H1 (cell line): ENCODE results near the gene DRC7. TPM values are rescaled to one million over a fixed set of nuclear protein-coding genes. Genes with fewer than 3 reads are reported as not detected.

Source experiments
- CTCF ChIA-PET: fragments of 300-600 bp; sonication (Branson Sonifier 250); formaldehyde crosslinking; loops from one replicate; lab custom pipeline; 2021; ENCODE audit not compliant: partially characterized antibody; lab: Charles Lee
- POLR2A ChIA-PET: fragments of 300-600 bp; sonication (Branson Sonifier 250); formaldehyde crosslinking; loops from one replicate; lab custom pipeline; 2021; ENCODE audit warnings: inconsistent platforms; ENCODE audit not compliant: partially characterized antibody; lab: Charles Lee
- DNase-seq, 2 experiments: peaks; one replicate each; pipeline versions ENCODE4 v3.0.0 to v3.0.0-alpha.2; 2010 to 2022; ENCODE audit warnings: low spot score in 2 of 2, low read depth in 1 of 2, mixed read lengths in 1 of 2
- FAIRE-seq: peaks from 2 replicates; lab custom pipeline; 2011; peaks lifted over from hg19 to GRCh38; lab: Jason Lieb, UNC
- H2AFZ ChIP-seq: 2 replicates; pipeline ENCODE4 v1.8.1; 2012; ENCODE audit warnings: low read length, inconsistent platforms
- H2AK5ac ChIP-seq: 2 replicates; pipeline ENCODE4 v1.6.1; 2013; ENCODE audit warnings: low read depth, low read length
- H2BK120ac ChIP-seq: replicated peaks from 2 replicates; pipeline ENCODE3; 2013; ENCODE audit warnings: low read depth, low read length, inconsistent platforms
- H2BK12ac ChIP-seq: 2 replicates; pipeline ENCODE4 v1.6.1; 2013; ENCODE audit warnings: low read depth, low read length
- H2BK15ac ChIP-seq: 2 replicates; pipeline ENCODE4 v1.6.1; 2013; ENCODE audit warnings: low read length
- H2BK20ac ChIP-seq: 2 replicates; pipeline ENCODE4 v1.6.1; 2013; ENCODE audit warnings: low read length
- H2BK5ac ChIP-seq: 2 replicates; pipeline ENCODE4 v1.6.1; 2013; ENCODE audit warnings: low read depth, low read length
- H3K14ac ChIP-seq: 2 replicates; pipeline ENCODE4 v1.6.1; 2013; ENCODE audit warnings: inconsistent platforms; ENCODE audit not compliant: insufficient read length
- H3K18ac ChIP-seq: 2 replicates; pipeline ENCODE4 v1.6.1; 2013; ENCODE audit warnings: low read length; ENCODE audit errors: extremely low read depth
- H3K23ac ChIP-seq: 2 replicates; pipeline ENCODE4 v1.6.1; 2013; ENCODE audit warnings: inconsistent platforms; ENCODE audit not compliant: insufficient read length
- H3K23me2 ChIP-seq: 2 replicates; pipeline ENCODE4 v1.6.1; 2013; ENCODE audit warnings: low read depth, low read length
- H3K27ac ChIP-seq: 2 replicates; pipeline ENCODE4 v1.6.1; 2011; ENCODE audit warnings: low read depth, low read length, inconsistent platforms
- H3K27me3 ChIP-seq, 4 experiments: replicated peaks in 1 of 4; 1 replicate in 1 of 4; 2 replicates in 3 of 4; pipeline versions ENCODE4 v1.6.1 to v1.8.1; 2011 to 2013; ENCODE audit warnings: low read length in 3 of 4, mild to moderate bottlenecking in 3 of 4, inconsistent platforms in 2 of 4, mixed read lengths in 2 of 4, moderate library complexity in 1 of 4; ENCODE audit not compliant: control insufficient read depth in 3 of 4, insufficient read depth in 3 of 4; ENCODE audit errors: extremely low read depth in 1 of 4
- H3K36me3 ChIP-seq, 4 experiments: 2 replicates each; pipeline versions ENCODE4 v1.6.1 to v1.8.1; 2011 to 2013; ENCODE audit warnings: mild to moderate bottlenecking in 4 of 4, low read length in 3 of 4, moderate library complexity in 2 of 4, control low read depth in 1 of 4, inconsistent platforms in 1 of 4; ENCODE audit not compliant: insufficient read depth in 4 of 4, control insufficient read depth in 2 of 4
- H3K4ac ChIP-seq: replicated peaks from 2 replicates; pipeline ENCODE3; 2013; ENCODE audit warnings: low read length, low read depth, mixed read lengths, inconsistent platforms; ENCODE audit not compliant: insufficient read length
- H3K4me1 ChIP-seq, 4 experiments: replicated peaks in 1 of 4; 1 replicate in 1 of 4; 2 replicates in 3 of 4; pipeline versions ENCODE4 v1.6.1 to v1.8.1; 2011 to 2013; ENCODE audit warnings: low read length in 3 of 4, inconsistent platforms in 2 of 4, mixed read lengths in 1 of 4; ENCODE audit not compliant: insufficient read depth in 4 of 4, control insufficient read depth in 3 of 4
- H3K4me2 ChIP-seq, 2 experiments: 2 replicates each; pipeline versions ENCODE4 v1.6.1 to v1.8.1; 2011 to 2013; ENCODE audit warnings: low read depth in 2 of 2, low read length in 2 of 2, control low read depth in 1 of 2, inconsistent platforms in 1 of 2, mild to moderate bottlenecking in 1 of 2; ENCODE audit not compliant: insufficient read depth in 1 of 2
- H3K4me3 ChIP-seq, 4 experiments: fragments of 200-600, 300-600 bp in 1 of 4; sonication (generic), shearing (Covaris generic), sonication (Bioruptor Twin) in 1 of 4; 2 replicates each; pipeline versions ENCODE4 v1.5.1 to v1.8.1; 2011 to 2016; ENCODE audit warnings: low read length in 4 of 4, low read depth in 3 of 4, control low read depth in 2 of 4, inconsistent platforms in 2 of 4, mild to moderate bottlenecking in 2 of 4, mixed read lengths in 1 of 4, moderate library complexity in 1 of 4; ENCODE audit not compliant: insufficient read depth in 2 of 4; ENCODE audit errors: extremely low read depth in 1 of 4
- H3K56ac ChIP-seq: replicated peaks from 2 replicates; pipeline ENCODE3; 2013; ENCODE audit warnings: low read depth, mild to moderate bottlenecking, mixed read lengths, low read length, inconsistent platforms; ENCODE audit not compliant: insufficient read length
- H3K79me1 ChIP-seq: 2 replicates; pipeline ENCODE4 v1.6.1; 2013; ENCODE audit warnings: low read depth, low read length, control low read depth
- H3K79me2 ChIP-seq, 2 experiments: 2 replicates each; pipeline versions ENCODE4 v1.6.1 to v1.8.1; 2012 to 2013; ENCODE audit warnings: low read length in 2 of 2, mild to moderate bottlenecking in 2 of 2, inconsistent platforms in 1 of 2; ENCODE audit not compliant: insufficient read depth in 2 of 2, control insufficient read depth in 1 of 2
- H3K9ac ChIP-seq, 4 experiments: replicated peaks in 1 of 4; 1 replicate in 1 of 4; 2 replicates in 3 of 4; pipeline versions ENCODE4 v1.6.1 to v1.8.1; 2011 to 2013; ENCODE audit warnings: low read depth in 3 of 4, low read length in 3 of 4, control low read depth in 2 of 4, mild to moderate bottlenecking in 2 of 4, moderate library complexity in 2 of 4, inconsistent platforms in 1 of 4; ENCODE audit errors: extremely low read depth in 1 of 4
- H3K9me3 ChIP-seq, 2 experiments: 2 replicates each; pipeline versions ENCODE4 v1.6.1 to v1.8.1; 2012 to 2013; ENCODE audit warnings: mild to moderate bottlenecking in 2 of 2, moderate library complexity in 2 of 2, control low read depth in 1 of 2, inconsistent platforms in 1 of 2, low read depth in 1 of 2, low read length in 1 of 2, mixed read lengths in 1 of 2; ENCODE audit not compliant: insufficient read depth in 2 of 2
- H4K20me1 ChIP-seq, 2 experiments: replicated peaks in 1 of 2; 2 replicates each; pipeline versions ENCODE3 to v1.8.1; 2011 to 2013; ENCODE audit warnings: inconsistent platforms in 2 of 2, low read length in 2 of 2, mild to moderate bottlenecking in 1 of 2; ENCODE audit not compliant: insufficient read depth in 2 of 2, control insufficient read depth in 1 of 2
- H4K5ac ChIP-seq: 2 replicates; pipeline ENCODE4 v1.6.1; 2013; ENCODE audit warnings: low read length, low read depth, mixed read lengths, inconsistent platforms; ENCODE audit not compliant: insufficient read length
- H4K8ac ChIP-seq: 2 replicates; pipeline ENCODE4 v1.8.0; 2013; ENCODE audit warnings: mild to moderate bottlenecking, moderate library complexity, low read length, inconsistent platforms; ENCODE audit not compliant: insufficient read depth; ENCODE audit errors: extremely low read depth
- H4K91ac ChIP-seq: replicated peaks from 2 replicates; pipeline ENCODE3; 2013; ENCODE audit warnings: low read length, mixed read lengths, inconsistent platforms; ENCODE audit not compliant: insufficient read length
- CBX8 ChIP-seq: fragments of 300-800, 300-1000 bp; sonication (generic); IDR thresholded peaks from 2 replicates; pipeline ENCODE4 v1.7.1; 2016; ENCODE audit warnings: low read depth, low read length, borderline replicate concordance
- HDAC2 ChIP-seq, 2 experiments: fragments of 300-600 bp in 1 of 2; sonication (generic) in 1 of 2; IDR thresholded peaks; 2 replicates each; pipeline ENCODE4 v1.6.1; 2011 to 2012; ENCODE audit warnings: low read depth in 2 of 2, low read length in 2 of 2, mild to moderate bottlenecking in 2 of 2, moderate library complexity in 2 of 2, borderline replicate concordance in 1 of 2, inconsistent platforms in 1 of 2
- JUN ChIP-seq: IDR thresholded peaks from 2 replicates; pipeline ENCODE4 v1.6.1; 2011; ENCODE audit warnings: low read depth, mild to moderate bottlenecking, improper control_type of control experiment, low read length
- KDM1A ChIP-seq: fragments of 200-600, 300-600 bp; sonication (generic); IDR thresholded peaks from 2 replicates; pipeline ENCODE4 v1.7.1; 2016; ENCODE audit warnings: mild to moderate bottlenecking, low read length, borderline replicate concordance
- KDM5A ChIP-seq: fragments of 200-600 bp; IDR thresholded peaks from 2 replicates; pipeline ENCODE4 v1.7.1; 2012; ENCODE audit warnings: mild to moderate bottlenecking, low read length, inconsistent platforms, mixed read lengths
- NRF1 ChIP-seq: IDR thresholded peaks from 2 replicates; pipeline ENCODE4 v1.6.1; 2011; ENCODE audit warnings: mild to moderate bottlenecking, low read depth, low read length, improper control_type of control experiment
- POLR2AphosphoS5 ChIP-seq: IDR thresholded peaks from 2 replicates; pipeline ENCODE4 v1.6.1; 2011; ENCODE audit warnings: low read depth, low read length
- RXRA ChIP-seq: IDR thresholded peaks from 2 replicates; pipeline ENCODE4 v1.6.1; 2011; ENCODE audit warnings: low read depth, mild to moderate bottlenecking, low read length, moderate library complexity; ENCODE audit not compliant: insufficient read depth
- SIRT6 ChIP-seq: IDR thresholded peaks from one replicate; pipeline ENCODE4 v1.7.1; 2012; ENCODE audit warnings: low read length, inconsistent platforms
- SP4 ChIP-seq: IDR thresholded peaks from 2 replicates; pipeline ENCODE4 v1.6.1; 2012; ENCODE audit warnings: low read length, inconsistent platforms
- TAF7 ChIP-seq: optimal IDR thresholded peaks from 2 replicates; pipeline ENCODE3; 2011; ENCODE audit warnings: low read depth, mild to moderate bottlenecking, inconsistent platforms, low read length, moderate library complexity, borderline replicate concordance
- TBP ChIP-seq: IDR thresholded peaks from 2 replicates; pipeline ENCODE4 v1.6.1; 2011; ENCODE audit warnings: low read depth, low read length, improper control_type of control experiment
- TCF12 ChIP-seq: IDR thresholded peaks from 2 replicates; pipeline ENCODE4 v1.6.1; 2011; ENCODE audit warnings: low read depth, mild to moderate bottlenecking, low read length
- WGBS, 2 experiments: shearing (Covaris generic) in 1 of 2; methylation state at CpG; one replicate each; pipeline versions ENCODE4 v1.1.6 to v1.1.7; 2013 to 2015; ENCODE audit warnings: low lambda C conversion rate in 2 of 2, mixed read lengths in 2 of 2, inconsistent platforms in 1 of 2, low coverage in 1 of 2, missing lambda C conversion rate in 1 of 2; ENCODE audit not compliant: insufficient replicate concordance in 2 of 2, insufficient coverage in 1 of 2, insufficient read length in 1 of 2; ENCODE audit errors: extremely low coverage in 1 of 2, missing lambda C conversion rate in 1 of 2; 5-methylcytosine and 5-hydroxymethylcytosine counted together
- polyA plus RNA-seq, 7 experiments: library from polyadenylated mRNA; depleted of rRNA in 3 of 7; stranded (reverse) in 5 of 7; unstranded in 2 of 7; fragments of >200 nt in 5 of 7; fragments of 200-250 nt in 2 of 7; gene quantifications; 1 replicate in 5 of 7; 2 replicates in 1 of 7; 4 replicates in 1 of 7; pipeline versions ENCODE4 v1.2.1 to v1.2.3, GENCODE V29; 2011 to 2013; ENCODE audit warnings: missing spikeins in 2 of 7, mixed read lengths in 2 of 7
- total RNA-seq: library from RNA; stranded (reverse); fragmentation: NEBNext Ultra II Directional; extraction: Animal tissue kit (Norgen Biotek cat#: 25700); gene quantifications from 2 replicates; pipeline ENCODE4 v1.2.1, GENCODE V29; 2021

DRC7 gene
- total and polyA plus RNA-seq, 2 of the 8 experiments (the other 6 are each of a cell fraction or from before 2014, with no cell fraction given): 0.14 TPM; not detected in 1

DNA sequence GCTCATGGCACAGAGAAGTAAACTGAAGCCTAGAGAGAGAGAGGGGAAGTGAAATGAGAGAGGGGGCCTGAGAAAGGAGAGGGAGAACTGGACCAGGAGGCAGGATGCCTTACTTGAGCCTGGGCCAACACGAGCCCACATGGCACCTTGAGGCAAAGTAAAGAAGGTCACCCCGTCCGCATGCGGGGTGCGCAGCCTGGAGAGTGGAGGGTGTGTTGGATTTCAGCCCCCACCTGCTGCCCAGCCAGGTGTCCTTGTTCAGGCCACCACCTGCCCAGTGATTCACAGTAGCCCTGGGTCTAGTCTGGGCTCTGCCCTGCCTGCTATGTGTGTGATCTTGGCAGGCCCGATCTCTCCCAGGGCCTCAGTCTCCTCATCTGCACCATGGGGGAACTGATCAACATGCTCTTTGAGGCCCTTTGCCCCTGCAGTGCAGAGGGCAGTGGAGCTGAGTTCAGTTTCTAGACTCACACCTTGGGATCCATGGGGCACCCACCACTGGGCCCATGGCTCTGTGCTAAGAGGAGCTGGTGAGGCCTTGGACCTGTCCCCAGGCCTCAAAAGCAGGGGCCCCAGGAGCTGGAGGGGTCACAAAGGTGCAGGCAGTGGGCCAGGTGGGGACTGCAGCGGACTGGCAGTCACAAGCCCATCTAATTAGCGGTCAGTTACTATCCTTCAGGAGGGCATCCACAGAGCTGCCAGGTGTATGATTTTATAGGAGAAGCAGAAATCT is 9.8 kb upstream of the DRC7 start:
- ChIA-PET CTCF (interaction anchor here (0.7 to 1.2 kb wide), 5 partner anchors 14 to 94 kb away, joined by 3 to 6 read pairs (median 3); partner anchors contain the start of gene ADGRG3), POLR2A (interaction anchor here (1.5 to 3.3 kb wide), 2 partner anchors 8 to 9 kb away, joined by 4 to 19 read pairs; no protein-coding TSS in a partner anchor)
- no peaks in the 10 kb centered on the region for H3K79me1 ChIP-seq
- H3K14ac ChIP-seq: no peak overlapping the region
- no peak overlapping the region for H3K4me2 ChIP-seq
- 88% methylated on average over 8 of the region's 8 CpGs; no CpG with 5 or more reads in 1 of the 2 experiments for WGBS, 2 experiments
- no peak overlapping the region for H3K27ac ChIP-seq
- H3K36me3 ChIP-seq: no peaks in the 10 kb centered on the region
- no peak overlapping the region for H2BK20ac ChIP-seq
- H2BK120ac ChIP-seq: no peak overlapping the region
- H2BK15ac ChIP-seq: no peak overlapping the region
- no peak overlapping the region for H3K18ac ChIP-seq
- H4K8ac ChIP-seq: no peak overlapping the region; the same call in 1 of the 2 replicates
- H3K4ac ChIP-seq: no peak overlapping the region
- H2BK12ac ChIP-seq: no peak overlapping the region
- no peaks in the 10 kb centered on the region for H3K9me3 ChIP-seq
- peaks cover 0 to 12% (median 2%) of the 10 kb centered on the region in 4 experiments; a peak in 2 of 7 replicates for H3K4me1 ChIP-seq
- H3K23ac ChIP-seq: no peak overlapping the region
- H3K4me3 ChIP-seq: no peak overlapping the region
- H4K5ac ChIP-seq: no peak overlapping the region
- no peaks in the 10 kb centered on the region for H3K79me2 ChIP-seq
- H3K23me2 ChIP-seq: no peaks in the 10 kb centered on the region
- H4K91ac ChIP-seq: no peak overlapping the region
- H4K20me1 ChIP-seq: no peaks in the 10 kb centered on the region
- no peak overlapping the region for H2AFZ ChIP-seq
- no peak overlapping the region for H3K9ac ChIP-seq
- H2BK5ac ChIP-seq: no peak overlapping the region
- no peaks in the 10 kb centered on the region for H3K27me3 ChIP-seq
- H2AK5ac ChIP-seq: no peak overlapping the region; the same call in 1 of the 2 replicates
- DNase-seq (no peak), FAIRE-seq (no peak)
- H3K56ac ChIP-seq: no peak overlapping the region
- TF ChIP-seq CBX8 (no peak), NRF1 (no peak), TAF7 (no peak), SP4 (no peak), KDM5A (no peak), TCF12 (no peak), SIRT6 (no peak), TBP (no peak), HDAC2 (IDR thresholded peaks at IDR 0.05; ENCODE audit: borderline replicate concordance in 1 of 2, low read depth in 2 of 2, low read length in 2 of 2) (no peak), KDM1A (no peak), RXRA (no peak), POLR2AphosphoS5 (no peak), JUN (no peak)
